HCT116 (cell line): ENCODE measurements around the gene KRT28. TPM values are rescaled to one million over a fixed set of nuclear protein-coding genes. Genes with fewer than 3 reads are reported as not detected.

Source experiments
- ATAC-seq: fragments of 200-7000 bp; cut with Tn5 transposase; 2 replicates; pipeline ENCODE4 v1.9.1; 2020; ENCODE audit warnings: mild to moderate bottlenecking, moderate library complexity
- BruUV-seq: library from RNA; stranded (reverse); fragments of 400-500 nt; replicated peaks from 2 replicates; lab custom pipeline; 2021; lab: Mats Ljungman, UMichigan
- CTCF ChIA-PET: fragments of 300-600 bp; sonication (Branson Sonifier 250); formaldehyde crosslinking; loops from one replicate; lab custom pipeline; 2021; ENCODE audit warnings: antibody characterized with exemption; lab: Charles Lee
- POLR2A ChIA-PET: fragments of 300-600, 350-600 bp; sonication (Branson Sonifier 250); formaldehyde crosslinking; loops from one replicate; lab custom pipeline; 2021; ENCODE audit warnings: antibody characterized with exemption; lab: Charles Lee
- RAD21 ChIA-PET, 2 experiments: fragments of 300-600 bp; sonication (Branson Sonifier 250); formaldehyde crosslinking; loops; one replicate each; lab custom pipeline; 2023; ENCODE audit warnings: low total read pairs in 2 of 2; ENCODE audit not compliant: uncharacterized antibody in 2 of 2, unreplicated experiment in 2 of 2, low non-redundant PET in 1 of 2; lab: Charles Lee
- DNase-seq: peaks from one replicate; pipeline ENCODE4 v3.0.0-alpha.2; 2010; ENCODE audit warnings: low read depth, low spot score
- H2AFZ ChIP-seq: fragments of 200-600 bp; shearing (Covaris generic), sonication (generic); 2 replicates; pipeline ENCODE4 v1.6.1; 2017; ENCODE audit warnings: low read depth, mixed run types, mixed read lengths, antibody characterized with exemption, low read length; ENCODE audit not compliant: poor library complexity, severe bottlenecking
- H3K27ac ChIP-seq: 2 replicates; pipeline ENCODE4 v1.5.1; 2012; ENCODE audit warnings: low read depth, low read length
- H3K27me3 ChIP-seq: fragments of 200-600 bp; sonication (generic); 2 replicates; pipeline ENCODE4 v1.6.1; 2016; ENCODE audit warnings: mixed run types, low read length, mixed read lengths; ENCODE audit not compliant: insufficient read depth
- H3K36me3 ChIP-seq, 2 experiments: fragments of 200-500 bp in 1 of 2; fragments of 200-600 bp in 1 of 2; sonication (Bioruptor generic) in 1 of 2; sonication (generic) in 1 of 2; 2 replicates each; pipeline versions ENCODE4 v1.5.1 to v1.6.1; 2014 to 2016; ENCODE audit warnings: low read length in 2 of 2, inconsistent platforms in 1 of 2, mixed read lengths in 1 of 2, mixed run types in 1 of 2; ENCODE audit not compliant: insufficient read depth in 2 of 2, control insufficient read depth in 1 of 2
- H3K4me1 ChIP-seq, 2 experiments: fragments of 200-600 bp in 1 of 2; sonication (generic) in 1 of 2; 2 replicates each; pipeline versions ENCODE4 v1.5.1 to v1.6.1; 2012 to 2017; ENCODE audit warnings: low read length in 2 of 2, inconsistent platforms in 1 of 2, mild to moderate bottlenecking in 1 of 2, mixed read lengths in 1 of 2, mixed run types in 1 of 2, moderate library complexity in 1 of 2; ENCODE audit not compliant: insufficient read depth in 2 of 2, control insufficient read depth in 1 of 2
- H3K4me2 ChIP-seq: fragments of 200-600 bp; sonication (generic); 2 replicates; pipeline ENCODE4 v1.6.1; 2017; ENCODE audit warnings: mixed run types, low read length, mixed read lengths
- H3K4me3 ChIP-seq, 2 experiments: fragments of 200-600 bp in 1 of 2; sonication (generic) in 1 of 2; replicated peaks in 1 of 2; 2 replicates each; pipeline ENCODE4 v1.5.1; 2011 to 2016; ENCODE audit warnings: low read length in 2 of 2, control low read depth in 1 of 2, low read depth in 1 of 2, mild to moderate bottlenecking in 1 of 2, mixed read lengths in 1 of 2, mixed run types in 1 of 2
- H3K79me2 ChIP-seq: fragments of 200-600 bp; sonication (generic); 2 replicates; pipeline ENCODE4 v1.6.1; 2017; ENCODE audit warnings: mild to moderate bottlenecking, mixed run types, low read length, moderate library complexity, mixed read lengths; ENCODE audit not compliant: insufficient read depth
- H3K9ac ChIP-seq: fragments of 200-600 bp; sonication (generic); 2 replicates; pipeline ENCODE4 v1.6.1; 2016; ENCODE audit warnings: low read length, mixed read lengths
- H3K9me2 ChIP-seq: fragments of 200-600 bp; sonication (generic), shearing (Covaris generic); 2 replicates; pipeline ENCODE4 v1.6.1; 2017; ENCODE audit warnings: mixed run types, mild to moderate bottlenecking, moderate library complexity; ENCODE audit not compliant: insufficient read depth
- H3K9me3 ChIP-seq, 2 experiments: fragments of 200-500 bp in 1 of 2; fragments of 200-600 bp in 1 of 2; sonication (Bioruptor generic) in 1 of 2; sonication (generic) in 1 of 2; 2 replicates each; pipeline ENCODE4 v1.6.1; 2014 to 2017; ENCODE audit warnings: low read length in 2 of 2, mixed read lengths in 2 of 2, inconsistent platforms in 1 of 2, low read depth in 1 of 2, mild to moderate bottlenecking in 1 of 2, mixed run types in 1 of 2, moderate library complexity in 1 of 2; ENCODE audit not compliant: control insufficient read depth in 1 of 2, insufficient read depth in 1 of 2
- H4K20me1 ChIP-seq: fragments of 200-600 bp; sonication (generic), shearing (Covaris generic); 2 replicates; pipeline ENCODE4 v1.6.1; 2017; ENCODE audit warnings: mixed run types, mild to moderate bottlenecking, moderate library complexity; ENCODE audit not compliant: insufficient read depth
- CBX3 ChIP-seq: IDR thresholded peaks from 2 replicates; pipeline ENCODE4 v1.6.1; 2012; ENCODE audit warnings: low read depth
- EGR1 ChIP-seq: IDR thresholded peaks from 2 replicates; pipeline ENCODE4 v1.6.1; 2012; ENCODE audit warnings: low read depth
- ELF1 ChIP-seq: IDR thresholded peaks from 2 replicates; pipeline ENCODE4 v1.6.1; 2012; ENCODE audit warnings: low read depth, borderline replicate concordance
- EZH2 ChIP-seq: fragments of 200-600 bp; sonication (generic); IDR thresholded peaks from 2 replicates; pipeline ENCODE4 v1.6.1; 2017; ENCODE audit warnings: antibody characterized with exemption, mixed run types
- EZH2phosphoT487 ChIP-seq: fragments of 200-600 bp; IDR thresholded peaks from 2 replicates; pipeline ENCODE4 v1.6.1; 2018; ENCODE audit warnings: antibody characterized with exemption, borderline replicate concordance
- JUND ChIP-seq: IDR thresholded peaks from 2 replicates; pipeline ENCODE4 v1.6.1; 2012
- POLR2A ChIP-seq: IDR thresholded peaks from 2 replicates; pipeline ENCODE4 v1.7.0; 2011; ENCODE audit warnings: borderline replicate concordance; ENCODE audit not compliant: insufficient read depth, insufficient read length; ENCODE audit errors: extremely low read depth
- POLR2AphosphoS5 ChIP-seq: IDR thresholded peaks from 2 replicates; pipeline ENCODE4 v1.6.1; 2011; ENCODE audit warnings: mild to moderate bottlenecking, low read depth, low read length, moderate library complexity
- SIN3A ChIP-seq: IDR thresholded peaks from 2 replicates; pipeline ENCODE4 v1.6.1; 2012; ENCODE audit warnings: low read depth
- SP1 ChIP-seq: IDR thresholded peaks from 2 replicates; pipeline ENCODE4 v1.6.1; 2012; ENCODE audit warnings: low read depth
- SRF ChIP-seq: IDR thresholded peaks from 2 replicates; pipeline ENCODE4 v1.6.1; 2012; ENCODE audit warnings: low read depth
- TCF7L2 ChIP-seq: IDR thresholded peaks from 2 replicates; pipeline ENCODE4 v1.7.0; 2011; ENCODE audit warnings: borderline replicate concordance, inconsistent platforms; ENCODE audit not compliant: insufficient read depth, insufficient read length; ENCODE audit errors: extremely low read depth
- YY1 ChIP-seq: IDR thresholded peaks from 2 replicates; pipeline ENCODE4 v1.6.1; 2011; ENCODE audit warnings: low read length, low read depth, moderate library complexity, mild to moderate bottlenecking; ENCODE audit not compliant: insufficient replicate concordance; ENCODE audit errors: extremely low read depth
- ZBTB33 ChIP-seq: IDR thresholded peaks from 2 replicates; pipeline ENCODE4 v1.6.1; 2011; ENCODE audit warnings: mild to moderate bottlenecking, low read length, moderate library complexity; ENCODE audit not compliant: insufficient replicate concordance; ENCODE audit errors: extremely low read depth
- ZFX ChIP-seq: fragments of 450-650 bp; IDR thresholded peaks from 2 replicates; pipeline ENCODE4 v1.6.1; 2017
- ZNF274 ChIP-seq: fragments of 200-500 bp; sonication (Bioruptor generic); IDR thresholded peaks from 2 replicates; pipeline ENCODE4 v1.6.1; 2014; ENCODE audit warnings: mild to moderate bottlenecking, low read depth, low read length, inconsistent platforms
- intact Hi-C: fragments of 100-400 bp; cut with micrococcal nuclease; formaldehyde crosslinking; loops from 2 replicates; pipeline ENCODE4 v1.10.0; 2022
- total RNA-seq: library from RNA; stranded (reverse); gene quantifications from one replicate; pipeline ENCODE4 v1.2.1, GENCODE V29; 2021; ENCODE audit not compliant: unreplicated experiment
- TF ChIP-seq, protein P1 (sequence below): IDR thresholded peaks from 2 replicates; pipeline ENCODE4 v1.6.1; 2012; ENCODE audit warnings: low read depth
- TF ChIP-seq, protein P2 (sequence below): IDR thresholded peaks from 2 replicates; pipeline ENCODE4 v1.6.1; 2012

The KRT28 gene
- total RNA-seq, 1 experiment from 2014 or later, result not detected

DNA sequence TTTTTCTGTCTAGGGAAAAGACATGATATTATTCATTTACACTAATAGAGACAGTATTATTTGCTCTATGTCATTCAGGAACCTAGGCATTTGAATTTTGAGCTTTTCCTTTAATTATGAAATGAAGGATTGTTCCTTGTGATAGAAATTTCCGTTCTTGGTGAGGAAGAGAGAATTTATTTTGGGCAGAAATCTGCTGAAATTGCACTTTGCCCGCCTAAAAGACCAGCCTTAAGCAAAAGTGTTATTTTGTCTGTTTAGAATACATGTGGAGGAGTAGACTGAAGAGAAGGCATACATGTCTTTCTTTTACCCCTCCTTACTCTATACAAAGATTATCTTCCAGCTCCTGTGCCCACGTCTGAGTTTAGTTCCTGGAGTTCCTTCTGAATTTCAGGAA lies 39.4 kb upstream of the KRT28 start:
- H3K9me2 ChIP-seq, result no peaks in the 10 kb centered on the region
- intact Hi-C loops, result no loop called here
- RAD21 ChIA-PET, result no interaction called here

More for the DNA sequence above, 39.4 kb upstream of the KRT28 start:
- H3K27ac ChIP-seq, result no peak overlapping the region
- no TSS peak for BruUV-seq
- no peak overlapping the region for H3K4me3 ChIP-seq
- H3K9me3 ChIP-seq, result no peaks in the 10 kb centered on the region
- ATAC-seq, result no peak
- H3K9ac ChIP-seq, result no peak overlapping the region
- peaks cover under 1 to 10% of the 10 kb centered on the region in 2 experiments; a peak in 1 of 4 replicates for H3K36me3 ChIP-seq
- DNase-seq, result no peak
- no peak overlapping the region for H3K4me2 ChIP-seq
- peaks cover 5% of the 10 kb centered on the region; the same call in 1 of the 2 replicates for H3K79me2 ChIP-seq
- no peak overlapping the region for H2AFZ ChIP-seq
- ChIA-PET POLR2A (no interaction called here), CTCF (no interaction called here)
- TF ChIP-seq YY1 (no peak), ELF1 (no peak), EGR1 (no peak), EZH2phosphoT487 (no peak), CBX3 (no peak), SIN3A (no peak), ZNF274 (no peak), POLR2A (no peak), SP1 (no peak), POLR2AphosphoS5 (no peak), ZBTB33 (no peak), SRF (no peak), TCF7L2 (no peak), ZFX (no peak), EZH2 (no peak), JUND (no peak)
- TF ChIP-seq, protein P1, sequence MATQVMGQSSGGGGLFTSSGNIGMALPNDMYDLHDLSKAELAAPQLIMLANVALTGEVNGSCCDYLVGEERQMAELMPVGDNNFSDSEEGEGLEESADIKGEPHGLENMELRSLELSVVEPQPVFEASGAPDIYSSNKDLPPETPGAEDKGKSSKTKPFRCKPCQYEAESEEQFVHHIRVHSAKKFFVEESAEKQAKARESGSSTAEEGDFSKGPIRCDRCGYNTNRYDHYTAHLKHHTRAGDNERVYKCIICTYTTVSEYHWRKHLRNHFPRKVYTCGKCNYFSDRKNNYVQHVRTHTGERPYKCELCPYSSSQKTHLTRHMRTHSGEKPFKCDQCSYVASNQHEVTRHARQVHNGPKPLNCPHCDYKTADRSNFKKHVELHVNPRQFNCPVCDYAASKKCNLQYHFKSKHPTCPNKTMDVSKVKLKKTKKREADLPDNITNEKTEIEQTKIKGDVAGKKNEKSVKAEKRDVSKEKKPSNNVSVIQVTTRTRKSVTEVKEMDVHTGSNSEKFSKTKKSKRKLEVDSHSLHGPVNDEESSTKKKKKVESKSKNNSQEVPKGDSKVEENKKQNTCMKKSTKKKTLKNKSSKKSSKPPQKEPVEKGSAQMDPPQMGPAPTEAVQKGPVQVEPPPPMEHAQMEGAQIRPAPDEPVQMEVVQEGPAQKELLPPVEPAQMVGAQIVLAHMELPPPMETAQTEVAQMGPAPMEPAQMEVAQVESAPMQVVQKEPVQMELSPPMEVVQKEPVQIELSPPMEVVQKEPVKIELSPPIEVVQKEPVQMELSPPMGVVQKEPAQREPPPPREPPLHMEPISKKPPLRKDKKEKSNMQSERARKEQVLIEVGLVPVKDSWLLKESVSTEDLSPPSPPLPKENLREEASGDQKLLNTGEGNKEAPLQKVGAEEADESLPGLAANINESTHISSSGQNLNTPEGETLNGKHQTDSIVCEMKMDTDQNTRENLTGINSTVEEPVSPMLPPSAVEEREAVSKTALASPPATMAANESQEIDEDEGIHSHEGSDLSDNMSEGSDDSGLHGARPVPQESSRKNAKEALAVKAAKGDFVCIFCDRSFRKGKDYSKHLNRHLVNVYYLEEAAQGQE, result no peak
- TF ChIP-seq, protein P2, sequence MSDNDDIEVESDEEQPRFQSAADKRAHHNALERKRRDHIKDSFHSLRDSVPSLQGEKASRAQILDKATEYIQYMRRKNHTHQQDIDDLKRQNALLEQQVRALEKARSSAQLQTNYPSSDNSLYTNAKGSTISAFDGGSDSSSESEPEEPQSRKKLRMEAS, result no peak
- H4K20me1 ChIP-seq, result no peaks in the 10 kb centered on the region
- no peaks in the 10 kb centered on the region for H3K4me1 ChIP-seq
- H3K27me3 ChIP-seq, result no peaks in the 10 kb centered on the region
